ENCODE data around the gene CD93.
A peak's percentile ranks its signal among the peaks of the same experiment; 100 is the strongest.

The CD93 gene

GRCh38 chr20:23087587-23088251 is 1.6 kb upstream of the CD93 start:
- DNase-seq (ENCODE audit: insufficient read length, low spot score): no peak
- no peak for TF ChIP-seq POLR2AphosphoS5 (IDR thresholded peaks at IDR 0.05; ENCODE audit: low read depth, low read length)
- TF ChIP-seq SPI1 (IDR thresholded peaks at IDR 0.05; ENCODE audit: low read depth, low read length): peak; percentile 62
- no peak for FAIRE-seq

- no peak for FAIRE-seq
- TF ChIP-seq SPI1 (IDR thresholded peaks at IDR 0.05; ENCODE audit: low read depth, low read length): peak; percentile 69
- no peak for TF ChIP-seq POLR2AphosphoS5 (IDR thresholded peaks at IDR 0.05; ENCODE audit: low read depth, low read length)
- DNase-seq (ENCODE audit: insufficient read length, low spot score): no peak
Measured at GRCh38 chr20:23086931-23087411, 847 bp upstream of the CD93 start.

DNA sequence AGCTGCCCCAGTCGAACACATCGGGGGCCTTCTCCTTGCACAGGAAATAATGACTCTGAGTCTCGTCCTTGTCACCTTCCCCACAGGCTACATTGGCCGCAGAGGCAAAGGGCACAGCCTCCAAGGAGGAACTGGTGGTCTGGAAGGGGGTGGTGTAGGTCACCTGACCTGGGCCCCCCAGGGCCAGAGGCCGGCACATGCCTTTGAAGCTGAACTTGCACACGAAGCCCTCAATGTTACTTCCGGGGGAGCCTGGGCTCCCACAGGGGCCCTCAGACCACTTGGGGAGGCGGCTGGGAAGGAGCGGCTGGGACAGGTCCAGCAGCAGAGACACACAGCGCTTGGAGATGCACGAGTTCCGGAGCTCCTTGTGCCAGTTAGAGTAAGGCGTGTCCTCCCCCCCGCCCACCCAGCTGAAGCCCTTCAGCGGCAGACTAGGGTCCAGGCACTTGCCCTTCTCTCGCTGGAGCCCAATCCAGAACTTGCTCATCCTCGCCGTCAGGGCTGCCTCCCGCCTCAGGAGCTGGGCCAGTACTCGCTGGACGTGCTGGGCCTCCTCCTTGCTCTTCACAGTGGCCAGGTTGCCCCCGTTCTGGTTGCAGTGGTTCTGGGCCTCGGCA is 578 bp downstream of the CD93 start:
- DNase-seq (ENCODE audit: insufficient read length, low spot score) (no peak), FAIRE-seq (no peak)
- TF ChIP-seq POU2F2 (IDR thresholded peaks at IDR 0.05; ENCODE audit: low read depth, low read length) (no peak), TAF1 (IDR thresholded peaks at IDR 0.05; ENCODE audit: low read depth, low read length) (no peak), PAX5 (IDR thresholded peaks at IDR 0.05; ENCODE audit: insufficient read depth, low read length, severe bottlenecking) (no peak), POLR2AphosphoS5 (IDR thresholded peaks at IDR 0.05; ENCODE audit: low read depth, low read length) (no peak), SPI1 (IDR thresholded peaks at IDR 0.05; ENCODE audit: low read depth, low read length) (no peak)

DNA sequence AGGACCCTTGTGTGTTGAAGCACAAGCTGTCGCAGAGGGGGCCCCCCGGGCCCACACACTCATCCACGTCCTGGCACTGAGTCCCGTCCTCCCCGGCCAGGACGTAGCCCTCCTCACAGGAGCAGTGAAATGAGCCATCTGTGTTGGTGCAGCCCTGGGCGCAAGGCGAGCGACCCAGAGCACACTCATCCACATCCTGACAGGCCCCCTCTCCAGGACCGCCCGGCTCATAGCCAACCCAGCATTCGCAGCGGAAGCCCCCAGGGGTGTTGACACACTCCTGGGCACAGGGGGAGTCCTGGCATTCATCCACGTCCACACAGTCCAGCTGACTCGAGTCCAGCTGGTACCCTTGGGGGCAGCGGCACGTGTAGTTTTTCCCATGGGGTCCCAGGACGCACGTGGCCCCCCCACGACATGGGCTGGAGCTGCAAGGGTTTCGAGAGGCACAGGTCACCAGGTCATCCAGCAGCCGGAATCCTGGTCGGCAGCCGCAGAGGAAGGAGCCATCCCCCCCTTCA is 1.2 kb downstream of the CD93 start:
- FAIRE-seq: no peak
- no peak for DNase-seq (ENCODE audit: insufficient read length, low spot score)

GRCh38 chr20:23084282-23084844 is 1.8 kb downstream of the CD93 start:
- no peak for FAIRE-seq
- DNase-seq (ENCODE audit: insufficient read length, low spot score): no peak

More for the DNA sequence above, 1.2 kb downstream of the CD93 start:
- TF ChIP-seq TAF1 (IDR thresholded peaks at IDR 0.05; ENCODE audit: low read depth, low read length) (no peak), PAX5 (IDR thresholded peaks at IDR 0.05; ENCODE audit: insufficient read depth, low read length, severe bottlenecking) (no peak), SPI1 (IDR thresholded peaks at IDR 0.05; ENCODE audit: low read depth, low read length) (no peak), POLR2AphosphoS5 (IDR thresholded peaks at IDR 0.05; ENCODE audit: low read depth, low read length) (no peak), POLR2A (IDR thresholded peaks at IDR 0.05; ENCODE audit: low read depth, low read length) (no peak), POU2F2 (IDR thresholded peaks at IDR 0.05; ENCODE audit: low read depth, low read length) (no peak)

GRCh38 chr20:23083553-23084220 is 2.4 kb downstream of the CD93 start:
- no peak for FAIRE-seq
- DNase-seq (ENCODE audit: insufficient read length, low spot score): no peak
- TF ChIP-seq POLR2A (IDR thresholded peaks at IDR 0.05; ENCODE audit: low read depth, low read length) (no peak), POU2F2 (IDR thresholded peaks at IDR 0.05; ENCODE audit: low read depth, low read length) (no peak), POLR2AphosphoS5 (IDR thresholded peaks at IDR 0.05; ENCODE audit: low read depth, low read length) (no peak), TAF1 (IDR thresholded peaks at IDR 0.05; ENCODE audit: low read depth, low read length) (no peak), PAX5 (IDR thresholded peaks at IDR 0.05; ENCODE audit: insufficient read depth, low read length, severe bottlenecking) (no peak), SPI1 (IDR thresholded peaks at IDR 0.05; ENCODE audit: low read depth, low read length) (no peak)

More at GRCh38 chr20:23084282-23084844, 1.8 kb downstream of the CD93 start:
- TF ChIP-seq PAX5 (IDR thresholded peaks at IDR 0.05; ENCODE audit: insufficient read depth, low read length, severe bottlenecking) (no peak), POU2F2 (IDR thresholded peaks at IDR 0.05; ENCODE audit: low read depth, low read length) (no peak), POLR2A (IDR thresholded peaks at IDR 0.05; ENCODE audit: low read depth, low read length) (no peak), TAF1 (IDR thresholded peaks at IDR 0.05; ENCODE audit: low read depth, low read length) (no peak), POLR2AphosphoS5 (IDR thresholded peaks at IDR 0.05; ENCODE audit: low read depth, low read length) (no peak), SPI1 (IDR thresholded peaks at IDR 0.05; ENCODE audit: low read depth, low read length) (no peak)

GRCh38 chr20:23082846-23083552 is 3.1 kb downstream of the CD93 start:
- TF ChIP-seq SPI1 (IDR thresholded peaks at IDR 0.05; ENCODE audit: low read depth, low read length) (no peak), PAX5 (IDR thresholded peaks at IDR 0.05; ENCODE audit: insufficient read depth, low read length, severe bottlenecking) (no peak), POLR2AphosphoS5 (IDR thresholded peaks at IDR 0.05; ENCODE audit: low read depth, low read length) (no peak), POLR2A (IDR thresholded peaks at IDR 0.05; ENCODE audit: low read depth, low read length) (no peak), POU2F2 (IDR thresholded peaks at IDR 0.05; ENCODE audit: low read depth, low read length) (no peak), TAF1 (IDR thresholded peaks at IDR 0.05; ENCODE audit: low read depth, low read length) (no peak)
- FAIRE-seq: no peak
- DNase-seq (ENCODE audit: insufficient read length, low spot score): no peak

DNA sequence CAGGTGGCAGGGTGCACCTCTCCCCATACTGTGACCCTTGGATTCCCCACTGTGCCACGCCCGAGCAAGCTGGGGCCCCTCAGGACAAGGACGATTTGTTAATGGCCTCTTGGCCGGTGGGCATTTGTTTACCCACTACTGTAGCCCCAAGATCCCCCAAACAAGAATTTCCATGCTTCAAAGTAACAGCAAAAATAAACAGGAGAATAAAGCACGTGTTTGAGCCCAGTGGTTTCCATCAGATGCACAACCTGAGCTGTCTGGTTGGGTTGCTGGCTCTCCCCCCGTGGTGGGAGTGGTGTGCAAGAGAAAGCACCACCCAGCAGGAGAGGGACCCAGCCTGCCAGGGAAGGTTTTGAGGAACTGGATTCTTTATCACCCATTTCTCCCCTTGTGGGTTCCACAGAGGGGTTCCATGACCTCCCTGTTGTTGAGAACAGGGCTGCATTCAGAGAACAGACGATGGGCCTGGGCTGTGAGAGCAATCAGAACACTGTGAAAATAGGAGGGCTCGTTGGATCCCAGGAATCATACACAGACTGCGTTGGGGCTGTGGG is 4.8 kb downstream of the CD93 start:
- no peak for FAIRE-seq
- no peak for DNase-seq (ENCODE audit: insufficient read length, low spot score)

More for the DNA sequence above, 4.8 kb downstream of the CD93 start:
- TF ChIP-seq PAX5 (IDR thresholded peaks at IDR 0.05; ENCODE audit: insufficient read depth, low read length, severe bottlenecking): no peak
- TF ChIP-seq POLR2AphosphoS5 (IDR thresholded peaks at IDR 0.05; ENCODE audit: low read depth, low read length): no peak
- TF ChIP-seq POU2F2 (IDR thresholded peaks at IDR 0.05; ENCODE audit: low read depth, low read length): no peak
- no peak for TF ChIP-seq SPI1 (IDR thresholded peaks at IDR 0.05; ENCODE audit: low read depth, low read length)
- no peak for TF ChIP-seq POLR2A (IDR thresholded peaks at IDR 0.05; ENCODE audit: low read depth, low read length)
- TF ChIP-seq TAF1 (IDR thresholded peaks at IDR 0.05; ENCODE audit: low read depth, low read length): no peak
